HG03432 (cell line): ENCODE results near the gene TSSK6.

Source experiments
- ATAC-seq: cut with Tn5 transposase; IDR thresholded peaks from one replicate; pipeline ENCODE4 v1.9.1; 2021; ENCODE audit warnings: mild to moderate bottlenecking, moderate library complexity; ENCODE audit not compliant: unreplicated experiment

The TSSK6 gene

DNA sequence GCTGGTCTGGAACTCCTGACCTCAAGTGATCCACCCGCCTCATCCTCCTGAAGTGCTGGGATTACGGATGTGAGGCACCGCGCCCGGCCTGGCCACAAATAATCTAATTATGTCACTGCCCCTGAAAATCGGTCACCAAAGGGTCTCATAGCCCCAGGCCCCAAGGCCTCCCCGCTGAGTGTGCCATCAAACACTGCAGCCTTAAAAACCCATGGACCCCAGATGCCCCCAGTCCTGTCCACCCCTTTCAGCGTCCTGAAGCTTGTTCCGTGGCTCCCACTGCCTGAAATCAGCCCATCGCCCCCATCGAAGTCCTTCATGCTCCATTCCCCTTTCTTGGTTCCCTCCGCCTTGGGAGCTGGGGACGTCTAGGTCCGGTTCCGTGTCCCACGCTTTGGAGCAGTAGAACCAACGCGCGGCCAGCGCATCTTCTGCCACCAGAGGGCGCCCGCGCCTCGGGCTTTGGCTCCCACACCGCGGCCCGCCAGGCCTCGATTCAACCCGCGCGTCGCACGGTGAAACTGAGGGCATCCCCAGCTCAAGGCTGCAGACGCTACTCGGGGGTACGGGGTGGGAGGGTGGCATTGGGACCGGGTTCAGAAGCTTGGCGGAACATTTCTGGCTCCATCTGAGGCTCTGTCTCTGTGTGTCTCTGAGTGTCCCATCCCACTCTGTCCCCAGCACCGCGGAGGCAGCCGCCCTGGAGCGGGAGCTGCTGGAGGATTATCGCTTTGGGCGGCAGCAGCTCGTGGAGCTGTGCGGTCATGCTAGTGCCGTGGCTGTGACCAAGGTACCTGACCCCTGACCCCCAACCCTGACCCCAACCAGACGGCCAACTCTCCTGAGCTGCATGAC is 16.8 kb upstream of the TSSK6 start:
- no peak for ATAC-seq

DNA sequence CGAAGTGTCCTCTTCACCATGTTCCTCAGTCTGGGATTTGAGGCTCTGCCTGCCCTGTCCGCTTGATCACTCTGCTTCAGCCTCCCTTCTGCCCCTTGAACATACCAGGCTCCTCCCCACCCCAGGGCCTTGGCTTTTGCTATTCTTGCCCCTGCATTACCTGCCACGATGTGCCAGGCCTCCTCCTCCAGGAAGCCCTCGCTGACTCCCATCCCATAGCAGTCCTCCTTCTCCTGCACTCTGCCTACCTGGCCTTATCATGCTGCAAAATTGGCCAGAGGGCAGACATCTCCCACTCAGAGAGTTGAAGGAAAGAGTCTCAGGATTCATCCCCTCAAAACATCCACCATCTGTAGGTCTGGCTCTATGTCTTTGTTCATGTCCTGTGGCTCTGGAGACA is 15.5 kb upstream of the TSSK6 start:
- no peak for ATAC-seq

DNA sequence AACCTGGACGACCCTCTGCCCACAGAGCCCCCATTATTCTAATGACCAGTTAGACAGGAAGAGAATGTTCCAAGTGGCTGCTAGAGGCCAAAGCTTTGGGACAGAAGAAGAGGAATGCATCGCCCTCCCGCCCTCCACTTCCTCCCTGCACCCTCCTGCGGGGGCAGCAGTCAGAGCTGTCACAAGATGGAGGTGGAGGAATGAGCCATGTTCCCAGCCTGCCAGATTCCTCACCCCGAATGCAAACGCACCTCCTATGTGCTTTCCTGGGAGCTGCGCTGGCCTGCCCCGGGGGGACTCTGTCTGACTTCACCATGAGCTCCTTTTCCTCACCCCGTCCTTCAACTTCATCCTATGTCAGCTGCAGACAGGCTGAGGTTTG is 15.1 kb upstream of the TSSK6 start:
- ATAC-seq: no peak

DNA sequence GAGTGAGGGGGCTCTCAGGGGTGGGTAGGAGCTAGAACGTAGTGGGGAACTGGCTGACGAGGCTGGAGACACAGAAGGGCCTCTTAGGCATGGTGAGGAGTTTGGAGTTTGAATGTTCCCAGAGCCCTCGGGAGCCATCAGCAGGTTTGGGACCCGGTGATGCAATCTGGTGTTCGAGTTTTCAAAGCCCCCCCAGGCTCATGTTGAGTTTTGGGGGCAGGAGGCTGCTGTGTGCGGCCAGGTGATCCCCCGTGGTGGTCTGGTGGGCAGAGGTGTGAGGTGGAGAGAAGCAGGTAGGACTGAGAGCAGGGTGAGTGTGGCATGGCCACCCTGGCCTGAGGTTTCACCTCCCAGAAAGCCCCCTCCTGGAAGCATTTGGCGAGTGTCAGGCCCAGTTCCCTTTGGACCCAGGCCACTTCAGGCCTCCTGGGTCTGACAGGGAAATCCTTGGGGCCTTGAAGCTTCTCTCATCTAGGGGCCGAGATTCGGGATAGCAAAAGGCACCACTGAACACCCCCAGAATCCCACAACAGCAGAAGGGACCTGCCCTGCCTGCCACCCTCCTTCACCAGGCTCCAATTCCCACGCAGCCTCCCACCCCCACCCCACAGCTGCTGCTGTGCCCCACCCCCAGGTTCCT is 14.6 kb upstream of the TSSK6 start:
- ATAC-seq: no peak

DNA sequence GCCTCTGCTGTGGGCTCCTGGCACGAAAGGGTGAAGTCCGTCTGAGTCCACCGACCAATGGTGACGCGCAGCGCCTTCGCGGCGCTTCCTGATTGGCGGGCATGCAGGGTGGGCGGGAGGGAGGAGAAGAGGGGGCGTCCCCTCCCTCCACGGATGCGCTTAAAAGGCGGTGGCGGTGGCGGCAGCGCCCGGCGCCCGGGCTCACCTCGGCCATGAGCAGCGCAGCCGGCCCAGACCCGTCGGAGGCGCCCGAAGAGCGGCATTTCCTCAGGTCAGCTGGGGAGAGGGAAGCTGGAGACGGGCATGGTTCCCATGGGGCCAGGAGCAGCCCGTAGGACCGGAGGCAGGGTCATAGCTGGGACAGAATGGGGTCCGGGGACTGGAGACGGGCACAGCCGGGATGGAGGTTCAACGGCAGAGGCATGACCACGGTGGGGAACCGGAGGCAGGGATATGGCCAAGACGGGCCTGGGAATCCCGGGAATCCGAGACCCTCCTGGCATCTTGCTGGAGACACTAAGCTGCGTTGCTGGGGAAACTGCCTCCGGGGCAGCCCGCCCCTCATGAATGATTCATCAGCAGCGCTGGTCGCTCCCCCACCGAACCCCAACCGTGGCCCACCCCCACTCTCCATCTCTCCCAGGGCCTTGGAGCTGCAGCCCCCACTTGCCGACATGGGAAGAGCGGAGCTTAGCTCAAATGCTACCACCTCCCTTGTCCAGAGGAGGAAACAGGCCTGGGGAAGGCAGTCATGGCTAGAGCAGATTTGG is 13.6 kb upstream of the TSSK6 start, which contains the start of gene YJEFN3:
Gene YJEFN3, plus strand, starts transcription at position 191 of the 770 bp plus-strand sequence. Its CDS starts 22 bp downstream, at position 213.
- ATAC-seq: no peak

DNA sequence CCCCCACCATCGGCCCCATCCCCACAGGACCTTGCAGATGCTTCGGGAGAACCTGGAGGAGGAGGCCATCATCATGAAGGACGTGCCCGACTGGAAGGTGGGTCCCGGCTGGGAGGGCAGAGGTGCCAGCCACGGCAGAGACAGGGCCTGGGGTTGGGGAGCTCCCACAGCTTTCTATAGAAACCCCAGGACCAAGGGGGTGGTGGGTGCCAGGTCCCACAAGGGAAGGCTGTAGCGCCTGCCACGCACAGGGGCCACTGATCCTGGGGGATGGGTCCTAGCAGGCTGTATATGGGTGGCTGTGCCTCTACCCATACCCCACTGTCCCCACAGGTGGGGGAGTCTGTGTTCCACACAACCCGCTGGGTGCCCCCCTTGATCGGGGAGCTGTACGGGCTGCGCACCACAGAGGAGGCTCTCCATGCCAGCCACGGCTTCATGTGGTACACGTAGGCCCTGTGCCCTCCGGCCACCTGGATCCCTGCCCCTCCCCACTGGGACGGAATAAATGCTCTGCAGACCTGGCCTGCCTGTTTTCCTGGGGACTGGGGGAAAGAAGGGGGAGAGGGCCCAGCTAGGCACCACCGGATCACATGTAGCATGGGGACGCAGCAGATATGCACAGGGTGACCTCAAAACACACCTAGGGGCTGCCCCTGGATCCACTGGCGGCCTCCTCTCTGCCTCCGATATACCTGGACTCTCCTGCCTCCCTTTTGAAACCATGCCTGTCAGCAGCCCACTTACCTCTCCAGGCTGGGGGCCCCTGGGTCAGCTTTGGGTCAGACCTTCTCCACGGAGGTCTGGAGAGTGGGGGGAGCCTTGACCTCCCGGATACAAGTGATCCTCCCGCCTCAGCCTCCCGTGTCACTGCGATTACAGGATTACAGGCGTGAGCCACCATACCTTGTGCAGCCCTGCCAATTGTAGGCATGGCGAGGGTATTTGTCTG is 12.6 kb upstream of the TSSK6 start:
- ATAC-seq: no peak

DNA sequence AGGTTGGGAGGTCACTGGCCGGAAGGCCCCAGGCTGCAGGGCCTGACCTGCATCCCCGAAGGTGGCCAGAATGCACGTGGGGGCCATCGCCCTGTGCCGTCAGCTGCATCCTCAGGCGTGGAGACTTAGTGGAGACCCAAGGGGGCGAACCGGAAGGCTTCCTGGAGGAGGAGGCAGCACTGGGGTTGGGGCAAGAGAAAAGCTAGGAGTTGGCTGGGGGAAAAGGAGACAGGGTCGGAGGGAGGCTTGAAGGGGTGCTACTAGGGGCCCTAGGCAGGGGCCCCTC is 12.0 kb upstream of the TSSK6 start:
- ATAC-seq: no peak

DNA sequence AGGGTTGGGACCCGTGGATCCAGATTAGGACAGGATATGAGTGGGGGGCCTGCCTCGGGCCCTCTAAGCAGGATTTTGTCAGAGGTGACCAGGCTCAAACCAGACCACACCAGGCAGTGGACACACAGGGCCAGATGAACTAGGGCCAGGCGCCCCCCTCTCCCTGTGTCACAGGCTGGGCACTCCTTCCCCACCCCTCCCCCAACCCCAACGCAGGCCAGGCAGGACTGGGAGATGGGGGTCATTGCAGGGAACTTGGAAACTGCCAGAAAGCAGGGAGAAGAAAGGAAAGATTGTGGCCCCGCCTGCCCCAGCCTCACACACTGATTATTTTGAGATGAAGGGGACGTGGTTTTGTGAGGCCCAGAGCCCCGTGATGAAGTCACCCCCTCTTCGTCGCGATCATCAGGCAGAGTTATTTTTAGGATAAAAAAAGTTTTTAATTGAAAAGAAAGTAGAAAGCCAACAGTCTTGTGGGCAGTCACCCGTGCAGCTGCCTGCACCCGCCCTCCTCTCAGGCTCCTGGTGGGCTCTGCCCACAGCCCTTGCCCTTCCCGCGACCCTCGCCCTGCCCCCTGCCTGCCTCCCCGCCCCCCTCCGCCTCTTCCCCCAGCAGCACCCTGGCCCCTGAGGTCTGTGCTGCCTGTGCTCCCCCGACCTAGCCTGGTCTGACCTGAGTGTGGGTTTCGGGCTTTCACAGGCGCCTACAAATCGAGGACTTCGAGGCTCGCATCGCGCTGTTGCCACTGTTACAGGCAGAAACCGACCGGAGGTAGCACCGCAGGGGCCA is 11.4 kb upstream of the TSSK6 start:
- no peak for ATAC-seq

DNA sequence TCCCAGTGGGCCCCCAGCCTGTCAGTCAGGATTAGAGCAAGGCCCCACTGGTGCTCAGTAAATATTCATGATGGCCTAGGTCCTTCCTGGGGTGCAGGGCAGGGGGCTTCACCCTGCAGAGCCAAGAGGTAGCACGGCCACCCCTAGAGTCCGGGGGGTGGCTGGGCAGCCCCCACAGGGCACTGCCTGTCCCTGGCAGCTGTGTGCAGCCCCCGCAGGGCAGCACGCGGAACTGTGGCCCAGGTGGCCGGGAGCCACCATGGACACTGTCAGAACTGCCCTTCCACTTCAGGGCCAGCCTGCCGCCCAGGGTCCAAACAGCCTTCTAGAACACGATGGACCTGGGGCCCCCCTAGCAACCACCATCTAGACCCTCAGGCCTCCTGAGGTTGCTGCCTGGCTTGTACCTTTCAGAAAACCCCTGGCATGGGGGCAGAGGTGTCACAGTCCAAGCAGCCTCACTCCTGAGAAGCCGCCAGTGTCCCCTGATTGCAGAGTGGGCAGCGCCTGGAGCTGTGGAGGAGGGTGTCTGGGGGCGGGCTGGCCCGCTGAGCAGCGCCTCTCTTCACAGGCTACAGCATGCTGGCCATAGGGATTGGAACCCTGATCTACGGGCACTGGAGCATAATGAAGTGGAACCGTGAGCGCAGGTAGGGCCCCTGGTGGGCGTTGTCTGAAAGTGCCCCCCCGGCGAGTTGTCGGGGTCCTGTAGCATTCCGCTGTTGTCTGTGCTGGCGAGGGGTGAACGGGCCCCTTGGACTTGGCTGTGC is 10.4 kb upstream of the TSSK6 start:
- no peak for ATAC-seq

DNA sequence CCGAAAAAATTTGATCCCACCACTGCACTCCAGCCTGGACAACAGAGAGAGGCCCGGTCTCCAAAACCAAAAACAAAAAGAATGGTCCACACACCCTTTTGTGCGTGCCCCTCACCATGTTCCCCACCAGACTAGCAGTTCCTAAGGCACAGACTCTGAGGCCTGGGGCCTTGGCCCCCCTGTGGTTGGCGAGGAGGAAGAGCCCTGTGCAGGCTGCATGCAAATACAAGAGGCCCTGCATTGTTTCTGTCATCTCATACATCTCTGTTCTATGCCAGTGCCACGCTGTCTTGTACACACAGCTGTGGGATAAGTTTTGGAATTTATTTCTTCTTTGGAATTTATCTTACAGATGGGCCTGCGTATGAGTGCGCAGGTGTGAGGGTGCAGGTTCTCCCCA is 8.7 kb upstream of the TSSK6 start:
- ATAC-seq: no peak

DNA sequence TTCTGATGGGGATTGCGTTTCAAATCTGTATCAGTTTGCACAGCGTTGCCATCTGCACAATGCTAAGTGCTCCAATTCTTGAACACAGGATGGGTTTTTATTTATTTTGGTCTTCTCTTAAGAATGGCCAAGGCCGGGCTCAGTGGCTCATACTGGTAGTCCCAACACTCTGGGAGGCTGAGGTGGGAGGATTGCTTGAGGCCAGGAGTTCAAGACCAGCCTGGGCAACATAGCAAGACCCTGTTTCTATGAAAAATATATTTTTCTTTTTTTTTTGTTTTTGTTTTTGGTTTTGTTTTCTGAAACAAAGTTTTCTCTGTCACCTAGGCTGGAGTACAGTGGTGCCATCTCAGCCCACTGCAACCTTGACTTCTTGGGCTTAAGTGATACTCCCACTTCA is 7.8 kb upstream of the TSSK6 start:
- no peak for ATAC-seq

DNA sequence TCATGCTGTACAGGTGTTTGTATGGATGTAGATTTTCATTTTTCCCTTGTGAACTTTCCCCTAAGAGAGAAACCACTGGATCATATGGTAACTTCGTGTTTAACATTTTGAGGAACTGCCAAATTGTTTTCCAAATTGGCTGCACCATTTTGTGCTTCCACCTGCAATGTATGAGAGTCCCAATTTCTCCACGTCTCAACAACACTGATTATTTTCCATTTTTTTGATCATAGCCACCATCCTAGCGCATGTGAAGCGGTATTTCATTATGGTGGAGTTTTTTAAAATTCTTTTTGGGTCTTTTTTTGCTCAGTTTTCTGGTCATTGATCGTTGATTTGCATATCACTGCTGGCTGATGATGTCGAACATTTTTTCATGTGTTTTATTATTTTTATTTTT is 5.6 kb upstream of the TSSK6 start:
- ATAC-seq: no peak

DNA sequence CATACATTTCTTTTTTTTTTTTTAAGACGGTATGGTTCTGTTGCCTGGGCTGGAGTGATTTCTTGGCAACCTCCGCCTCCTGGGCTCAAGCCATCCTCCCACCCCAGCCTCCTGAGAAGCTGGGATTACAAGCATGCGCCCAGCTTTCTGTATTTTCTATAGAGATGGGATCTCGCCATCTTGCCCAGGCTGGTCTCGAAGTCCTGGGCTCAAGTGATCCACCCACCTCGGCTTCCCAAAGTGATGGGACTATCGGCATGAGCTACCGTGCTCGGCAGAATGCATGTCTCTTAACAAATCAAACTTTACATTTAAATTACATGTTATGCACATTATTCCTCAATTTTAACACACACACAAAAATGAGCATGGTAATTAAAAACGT is 1.9 kb upstream of the TSSK6 start:
- ATAC-seq: no peak

DNA sequence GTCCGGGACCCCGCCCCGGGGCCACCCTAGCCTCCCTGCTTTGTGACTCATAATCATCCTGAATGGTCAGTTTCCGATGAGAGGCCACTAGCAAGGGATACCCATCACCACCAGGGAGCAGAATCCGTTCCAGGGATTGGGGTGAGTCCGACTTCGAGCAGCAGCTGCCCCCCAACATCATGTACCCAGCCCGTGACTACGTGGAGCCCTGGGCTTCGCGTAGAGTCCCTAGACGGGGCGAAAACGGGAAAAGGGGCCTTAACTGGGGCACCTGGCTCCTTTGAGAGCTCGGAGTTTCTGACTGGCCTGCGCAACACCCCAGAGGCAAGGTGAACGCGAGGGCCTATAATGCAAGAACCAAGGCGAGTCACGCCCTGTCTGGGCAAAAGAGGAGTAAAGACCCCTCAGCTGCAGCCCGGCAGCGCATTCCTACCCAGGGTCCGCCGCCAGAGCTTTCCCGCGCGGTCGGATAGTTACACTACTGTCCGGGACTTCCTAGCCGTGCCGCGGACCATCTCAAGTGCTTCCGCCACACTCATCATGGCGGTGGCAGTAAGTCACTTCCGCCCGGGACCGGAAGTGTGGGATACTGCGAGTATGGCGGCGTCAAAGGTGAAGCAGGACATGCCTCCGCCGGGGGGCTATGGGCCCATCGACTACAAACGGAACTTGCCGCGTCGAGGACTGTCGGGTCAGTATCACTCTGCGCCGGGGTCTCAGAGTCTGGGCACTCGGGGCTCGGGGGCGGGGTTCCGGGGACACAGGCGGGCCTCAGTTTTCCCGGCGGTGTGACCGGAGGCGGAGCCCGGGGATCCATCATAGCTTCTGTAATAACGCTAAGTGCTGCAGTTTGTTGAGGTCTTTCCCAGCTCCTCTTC is 533 bp upstream of the TSSK6 start, which contains the start of gene NDUFA13:
Gene NDUFA13, plus strand, starts transcription at position 584 of the 878 bp plus-strand sequence. Its CDS starts 14 bp downstream, at position 598.
- peak; percentile 92 for ATAC-seq

DNA sequence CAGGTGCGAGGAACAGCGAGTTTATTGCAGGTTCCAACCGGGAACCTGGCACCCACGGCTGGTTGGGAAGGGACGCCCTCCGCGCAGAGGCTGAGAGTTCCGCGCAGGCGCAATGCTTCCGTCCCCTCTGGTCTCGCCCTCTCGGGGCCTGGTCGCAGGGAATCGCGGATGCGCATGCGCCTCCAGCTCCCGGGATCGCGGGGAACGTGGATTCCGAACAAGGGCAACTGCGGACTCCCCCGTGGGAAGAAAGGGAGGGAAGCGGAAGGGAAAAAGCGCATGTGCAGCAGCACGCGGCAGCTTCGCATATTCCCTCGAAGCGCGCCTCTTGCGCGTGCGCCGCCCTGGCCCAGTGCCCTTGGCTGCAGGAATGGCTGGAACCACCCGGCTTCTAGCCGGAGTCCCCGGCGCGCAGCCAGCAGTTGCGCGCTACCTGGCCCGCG is 1.1 kb downstream of the TSSK6 start:
- ATAC-seq: no peak

DNA sequence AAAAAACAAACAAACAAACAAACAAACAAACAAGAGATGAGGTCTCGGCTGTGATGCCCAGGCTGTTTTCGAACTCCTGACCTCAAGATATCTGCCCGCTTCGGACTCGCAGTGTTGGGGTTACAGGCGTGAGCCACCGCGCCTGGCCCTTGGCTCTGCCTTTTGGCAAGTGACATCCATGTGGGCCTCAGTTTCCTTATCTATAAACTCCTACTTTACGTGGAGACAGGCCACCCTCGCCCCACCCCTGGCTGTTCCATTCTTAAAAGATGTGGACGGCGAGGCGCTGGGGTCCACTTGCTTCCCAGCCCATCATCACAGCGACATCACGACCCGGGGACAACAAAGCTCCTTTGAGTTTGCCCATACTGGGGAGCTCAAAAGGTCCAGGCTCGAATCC is 1.7 kb downstream of the TSSK6 start:
- ATAC-seq: no peak

DNA sequence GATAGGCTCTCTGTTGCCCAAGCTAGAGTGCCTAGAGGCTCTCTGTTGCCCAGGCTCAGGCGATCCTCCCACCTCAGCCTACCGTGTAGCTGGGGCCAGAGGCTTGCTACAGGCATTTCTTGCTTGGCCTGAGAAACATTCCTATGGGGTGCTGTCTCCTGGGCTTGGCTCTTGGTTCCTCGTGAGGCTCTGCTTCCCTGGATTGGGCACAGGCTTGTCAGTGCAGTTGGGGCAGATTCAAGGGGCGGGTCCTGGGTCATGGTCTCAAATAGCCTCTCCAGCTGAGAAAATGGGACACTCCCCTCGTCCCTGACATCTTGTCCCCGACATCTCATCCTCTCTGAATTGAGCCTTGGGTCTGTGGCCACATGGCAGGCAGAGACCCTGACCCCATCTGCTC is 4.9 kb downstream of the TSSK6 start:
- no peak for ATAC-seq

DNA sequence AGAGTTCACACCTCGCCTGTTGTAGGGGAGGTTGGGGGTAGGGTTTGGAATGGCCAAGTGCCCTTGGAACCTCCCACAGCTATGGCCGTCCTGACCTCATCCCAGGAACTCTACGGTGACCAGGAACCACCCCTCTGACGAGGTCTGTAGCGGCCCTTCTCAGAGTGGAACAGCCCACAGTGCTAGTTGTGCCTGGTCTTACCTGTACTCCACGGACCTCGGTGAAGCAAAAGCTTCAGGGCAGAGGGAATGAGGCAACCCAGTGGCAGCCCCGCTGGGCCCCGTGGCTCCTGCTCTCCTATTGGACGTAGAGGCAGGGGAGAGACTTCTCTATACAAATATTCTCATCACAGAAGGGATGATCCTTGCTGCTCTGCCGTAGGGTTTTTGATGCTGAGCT is 7.1 kb downstream of the TSSK6 start:
- no peak for ATAC-seq
